Spleen (tissue), 11 donors: ENCODE results near the gene FAM13B. TPM values are rescaled to one million over a fixed set of nuclear protein-coding genes. Genes with fewer than 3 reads are reported as not detected.

Experiments used
- DNase-seq: peaks from one replicate; pipeline ENCODE4 v3.0.0-alpha.2; 2020
- H3K27ac ChIP-seq, 8 donors: fragments of 200-600 bp; sonication (generic) in 7 of 8; 1 replicate in 4 of 8; 2 replicates in 4 of 8; pipeline versions ENCODE4 v1.5.0 to v1.8.0; 2016 to 2021; ENCODE audit warnings: inconsistent platforms in 4 of 8, mild to moderate bottlenecking in 4 of 8, moderate library complexity in 1 of 8
- H3K27me3 ChIP-seq, 7 donors: fragments of 200-600 bp; sonication (generic) in 6 of 7; replicated peaks in 1 of 7; 1 replicate in 4 of 7; 2 replicates in 3 of 7; pipeline versions ENCODE4 v1.5.0 to v1.8.0; 2016 to 2021; ENCODE audit warnings: inconsistent platforms in 3 of 7, mild to moderate bottlenecking in 1 of 7
- H3K36me3 ChIP-seq, 6 donors: fragments of 200-600 bp; sonication (generic) in 5 of 6; 1 replicate in 4 of 6; 2 replicates in 2 of 6; pipeline versions ENCODE4 v1.5.0 to v1.8.0; 2016 to 2021; ENCODE audit warnings: inconsistent platforms in 2 of 6
- H3K4me1 ChIP-seq, 6 donors: fragments of 200-600 bp; sonication (generic) in 5 of 6; 1 replicate in 3 of 6; 2 replicates in 3 of 6; pipeline versions ENCODE4 v1.5.0 to v1.8.0; 2016 to 2021; ENCODE audit warnings: inconsistent platforms in 3 of 6
- H3K4me3 ChIP-seq, 8 donors: fragments of 200-600 bp; sonication (generic) in 7 of 8; 1 replicate in 4 of 8; 2 replicates in 4 of 8; pipeline versions ENCODE4 v1.5.0 to v1.8.0; 2016 to 2021; ENCODE audit warnings: inconsistent platforms in 4 of 8, mild to moderate bottlenecking in 4 of 8, moderate library complexity in 2 of 8
- H3K9me3 ChIP-seq, 8 donors: fragments of 200-600 bp; sonication (generic) in 7 of 8; 1 replicate in 4 of 8; 2 replicates in 4 of 8; pipeline versions ENCODE4 v1.5.0 to v1.8.0; 2016 to 2021; ENCODE audit warnings: inconsistent platforms in 4 of 8
- POLR2A ChIP-seq, 3 donors: fragments of 450-650 bp; IDR thresholded peaks; one replicate each; pipeline ENCODE4 v1.5.1; 2017; ENCODE audit warnings: antibody characterized with exemption in 3 of 3, mild to moderate bottlenecking in 1 of 3
- POLR2AphosphoS5 ChIP-seq, 3 donors: sonication (generic); formaldehyde crosslinking; IDR thresholded peaks; one replicate each; pipeline ENCODE4 v1.5.1; 2017; ENCODE audit warnings: antibody characterized with exemption in 3 of 3
- WGBS, 5 donors: extraction: QIAGEN DNeasy Blood & Tissue Kit in 3 of 5; methylation state at CpG; one replicate each; pipeline versions ENCODE4 v1.1.5 to v1.1.7; 2013 to 2018; 5-methylcytosine and 5-hydroxymethylcytosine counted together
- intact Hi-C: fragments of 100-400 bp; cut with DNase I; formaldehyde crosslinking; loops from one replicate; pipeline ENCODE4 v1.15.0; 2023; ENCODE audit warnings: low total_unique reads
- polyA plus RNA-seq, 3 donors: library from polyadenylated mRNA; stranded (reverse); fragments of 200-250 nt; gene quantifications; one replicate each; pipeline ENCODE4 v1.2.1, GENCODE V29; 2013
- total RNA-seq, 7 donors: library from RNA; depleted of rRNA in 3 of 7; stranded (reverse); fragments of >200 nt in 3 of 7; fragmentation: NEBNext Ultra II Directional in 4 of 7; extraction: Animal tissue kit (Norgen Biotek cat#: 25700) in 4 of 7; gene quantifications; one replicate each; pipeline versions ENCODE4 v1.1.0 to v1.2.1, GENCODE V29; 2016 to 2021
- TF ChIP-seq, protein P1 (sequence below), 11 experiments: fragments of 200-600 bp in 7 of 11; fragments of 450-650 bp in 4 of 11; sonication (generic) in 4 of 11; IDR thresholded peaks in 8 of 11; conservative IDR thresholded peaks in 3 of 11; 1 replicate in 7 of 11; 2 replicates in 4 of 11; pipeline versions ENCODE4 v1.4.0 to v1.8.0; 2016 to 2021; ENCODE audit warnings: antibody characterized with exemption in 11 of 11, inconsistent platforms in 4 of 11, mild to moderate bottlenecking in 1 of 11
- donor health status: healthy with polysubstance abuse.
- donor health status: DM: no; HTN: no; CAD: no; lungs with moderate emphysema.
- donor health status: DM: no; HTN: no; CAD: no.
- donor health status: Bipolar disorder and iron deficiency.
- donor health status: healthy.
- donor health status: DM: no; HTN: no; CAD: no.
- donor health status: DM: yes; HTN: yes; CAD: no.

The FAM13B gene
- total and polyA plus RNA-seq, 10 donors = 11.3 to 91.9 (median 66.4) TPM

DNA sequence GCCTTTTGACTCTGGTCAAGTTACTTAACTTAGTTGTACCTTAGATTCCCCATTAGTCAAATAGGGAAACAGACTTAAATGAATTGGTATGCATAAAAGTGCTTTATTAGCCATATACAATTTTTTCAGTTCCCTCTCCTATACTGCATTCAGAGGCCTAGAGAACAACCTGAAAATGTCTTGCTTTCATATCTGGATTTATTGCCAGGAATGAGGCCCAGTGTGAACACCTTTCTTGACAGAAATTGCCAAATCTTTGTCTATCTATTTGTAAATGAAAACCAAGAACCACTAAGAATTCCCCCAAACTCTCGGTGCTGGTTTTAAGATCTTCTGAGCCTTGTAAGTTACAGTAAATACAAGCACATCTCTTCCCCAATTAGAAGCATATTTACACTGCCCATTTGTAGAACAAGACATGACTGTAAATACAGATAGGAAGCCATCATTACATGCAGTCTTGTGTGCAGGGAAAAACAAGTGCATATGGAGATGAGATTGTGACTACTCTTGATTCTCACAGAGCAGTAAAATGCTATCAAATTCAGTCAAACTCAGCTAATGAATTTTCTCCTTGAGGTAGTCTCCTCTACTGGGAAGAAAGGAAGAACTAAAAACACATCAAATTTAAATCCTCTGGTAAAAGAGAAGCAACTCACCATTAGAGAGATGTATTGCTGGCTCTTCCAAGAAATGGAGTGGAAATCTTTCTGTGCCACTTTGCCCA, 5.2 kb upstream of the FAM13B start:
- no peak for DNase-seq
- Histone ChIP-seq H3K9me3 (no peaks in the 10 kb centered on the region), H3K4me3 (no peak overlapping the region), H3K36me3 (no peaks in the 10 kb centered on the region), H3K27me3 (no peaks in the 10 kb centered on the region), H3K4me1 (peaks cover 0 to 40% (median 19%) of the 10 kb centered on the region in 6 donors), H3K27ac (no peak overlapping the region)
- intact Hi-C loops = no loop called here
- 74 to 82% (median 80%) methylated on average over 1 of the region's 1 CpG for WGBS, 5 donors
- TF ChIP-seq POLR2AphosphoS5 (IDR thresholded peaks at IDR 0.05) (no peak), POLR2A (IDR thresholded peaks at IDR 0.05) (no peak)
- TF ChIP-seq, protein P1, sequence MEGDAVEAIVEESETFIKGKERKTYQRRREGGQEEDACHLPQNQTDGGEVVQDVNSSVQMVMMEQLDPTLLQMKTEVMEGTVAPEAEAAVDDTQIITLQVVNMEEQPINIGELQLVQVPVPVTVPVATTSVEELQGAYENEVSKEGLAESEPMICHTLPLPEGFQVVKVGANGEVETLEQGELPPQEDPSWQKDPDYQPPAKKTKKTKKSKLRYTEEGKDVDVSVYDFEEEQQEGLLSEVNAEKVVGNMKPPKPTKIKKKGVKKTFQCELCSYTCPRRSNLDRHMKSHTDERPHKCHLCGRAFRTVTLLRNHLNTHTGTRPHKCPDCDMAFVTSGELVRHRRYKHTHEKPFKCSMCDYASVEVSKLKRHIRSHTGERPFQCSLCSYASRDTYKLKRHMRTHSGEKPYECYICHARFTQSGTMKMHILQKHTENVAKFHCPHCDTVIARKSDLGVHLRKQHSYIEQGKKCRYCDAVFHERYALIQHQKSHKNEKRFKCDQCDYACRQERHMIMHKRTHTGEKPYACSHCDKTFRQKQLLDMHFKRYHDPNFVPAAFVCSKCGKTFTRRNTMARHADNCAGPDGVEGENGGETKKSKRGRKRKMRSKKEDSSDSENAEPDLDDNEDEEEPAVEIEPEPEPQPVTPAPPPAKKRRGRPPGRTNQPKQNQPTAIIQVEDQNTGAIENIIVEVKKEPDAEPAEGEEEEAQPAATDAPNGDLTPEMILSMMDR (IDR thresholded peaks at IDR 0.05 in 8 of 11, conservative IDR thresholded peaks at IDR 0.05 in 3 of 11) = no peak

DNA sequence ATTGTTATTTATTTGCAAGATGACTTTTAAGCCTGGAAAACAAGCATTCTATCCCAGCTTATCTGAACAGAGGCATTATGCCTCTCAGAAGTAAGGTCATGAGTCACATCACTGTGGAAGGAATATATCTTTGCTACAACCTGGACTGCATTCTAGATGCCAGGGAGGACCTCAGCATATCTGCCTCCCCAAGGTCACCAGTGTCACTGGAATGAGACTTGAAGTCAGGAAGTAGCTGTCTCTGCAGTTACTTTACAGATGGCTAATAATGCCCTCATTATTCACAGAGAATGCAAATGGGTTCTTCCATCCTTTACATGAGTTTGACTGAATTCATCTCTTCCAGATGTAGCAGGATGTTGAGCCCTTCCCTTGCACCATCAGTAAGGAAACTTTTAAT, 4.4 kb upstream of the FAM13B start:
- Histone ChIP-seq H3K27ac (no peak overlapping the region), H3K4me3 (no peak overlapping the region), H3K36me3 (no peaks in the 10 kb centered on the region), H3K9me3 (no peaks in the 10 kb centered on the region), H3K27me3 (no peaks in the 10 kb centered on the region), H3K4me1 (peaks cover 0 to 35% (median 18%) of the 10 kb centered on the region in 6 donors)
- intact Hi-C loops = no loop called here
- DNase-seq = no peak
- TF ChIP-seq POLR2A (IDR thresholded peaks at IDR 0.05) = no peak
- TF ChIP-seq POLR2AphosphoS5 (IDR thresholded peaks at IDR 0.05) = no peak
- TF ChIP-seq, protein P1 (IDR thresholded peaks at IDR 0.05 in 8 of 11, conservative IDR thresholded peaks at IDR 0.05 in 3 of 11) = no peak

DNA sequence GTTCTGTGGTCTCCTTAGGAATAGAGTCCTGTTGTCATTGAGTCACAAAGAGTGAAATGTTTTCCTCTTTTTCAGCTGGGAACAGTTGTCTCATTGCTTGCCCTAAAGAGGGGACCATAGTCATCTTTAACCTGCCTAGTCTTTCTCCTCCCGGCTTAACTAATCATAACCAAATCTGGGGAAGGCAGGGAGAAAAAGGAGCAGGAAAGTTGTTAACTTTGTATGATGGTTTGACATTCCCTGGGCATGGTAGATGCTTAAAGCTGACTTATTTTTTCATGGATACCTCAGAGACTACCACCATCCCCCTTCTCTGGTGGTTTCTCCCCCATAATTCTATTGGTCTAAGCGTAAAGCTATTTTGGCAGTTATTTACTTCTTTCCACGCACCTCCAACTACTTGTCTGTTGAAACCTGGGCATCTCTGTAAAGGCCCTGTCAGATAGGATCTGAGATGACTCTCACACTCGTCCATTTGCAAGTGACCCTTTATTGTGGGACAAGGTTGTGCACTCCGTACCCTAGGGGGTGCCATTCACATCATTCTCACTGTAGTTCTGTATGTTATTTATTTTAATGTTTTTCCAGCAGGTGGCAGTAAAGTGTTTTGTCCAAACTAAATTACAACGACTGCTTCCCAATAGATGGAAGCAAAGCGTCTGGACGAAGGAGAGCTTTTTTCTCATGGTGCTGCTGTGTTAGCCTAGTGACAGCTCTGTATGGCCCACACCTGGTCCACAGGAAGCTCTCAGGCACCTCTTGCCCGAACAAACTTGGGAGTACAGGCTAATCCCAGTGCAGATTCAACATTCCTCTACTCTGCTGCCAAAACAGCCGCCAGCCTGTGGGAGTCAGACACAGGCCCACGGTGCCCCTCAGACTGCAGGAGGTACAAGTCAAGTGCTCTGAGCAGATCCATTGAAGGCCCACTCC, 3.0 kb upstream of the FAM13B start:
- Histone ChIP-seq H3K27ac (peak overlapping the region in 2 of 8 donors; percentile 21 to 38), H3K4me1 (peaks cover 10 to 38% (median 28%) of the 10 kb centered on the region in 6 donors), H3K9me3 (no peaks in the 10 kb centered on the region), H3K4me3 (no peak overlapping the region), H3K36me3 (no peaks in the 10 kb centered on the region), H3K27me3 (no peaks in the 10 kb centered on the region)
- intact Hi-C loops = no loop called here
- TF ChIP-seq POLR2AphosphoS5 (IDR thresholded peaks at IDR 0.05) = no peak
- TF ChIP-seq, protein P1 (IDR thresholded peaks at IDR 0.05 in 8 of 11, conservative IDR thresholded peaks at IDR 0.05 in 3 of 11) = peak; percentile 69 to 92 (median 81)
- 27 to 35% (median 31%) methylated on average over 11 of the region's 11 CpGs for WGBS, 5 donors
- DNase-seq = no peak

DNA sequence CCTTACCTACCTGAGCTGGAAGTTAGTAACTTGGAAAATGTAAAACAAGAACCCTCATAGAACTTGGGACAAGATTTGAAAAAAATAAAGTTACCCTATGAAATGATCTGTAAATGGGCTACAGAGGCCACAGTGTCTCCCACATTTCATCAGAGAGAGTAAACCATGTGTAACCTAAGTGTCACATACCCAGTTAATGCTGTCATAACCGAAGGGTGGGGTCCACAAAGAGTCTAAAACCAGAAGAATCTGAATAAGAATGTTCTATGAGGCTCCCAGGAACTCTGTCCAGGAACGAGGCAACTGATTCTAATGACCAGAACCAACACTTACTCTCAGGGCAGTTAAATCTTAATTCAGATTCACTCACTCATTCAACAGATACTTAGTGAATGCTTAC, 1.0 kb upstream of the FAM13B start:
- peaks cover 28 to 58% (median 48%) of the 10 kb centered on the region in 6 donors for H3K4me1 ChIP-seq
- intact Hi-C loops = no loop called here
- peak overlapping the region; percentile 94 to 100 (median 100) for H3K27ac ChIP-seq

More for the DNA sequence above, 1.0 kb upstream of the FAM13B start:
- TF ChIP-seq POLR2A (IDR thresholded peaks at IDR 0.05) (no peak), POLR2AphosphoS5 (IDR thresholded peaks at IDR 0.05) (no peak)
- TF ChIP-seq, protein P1 (IDR thresholded peaks at IDR 0.05 in 8 of 11, conservative IDR thresholded peaks at IDR 0.05 in 3 of 11) = no peak
- Histone ChIP-seq H3K4me3 (peak overlapping the region in 2 of 8 donors; percentile 85 to 98), H3K36me3 (no peaks in the 10 kb centered on the region), H3K27me3 (no peaks in the 10 kb centered on the region), H3K9me3 (no peaks in the 10 kb centered on the region)
- 76 to 87% (median 83%) methylated on average over 2 of the region's 2 CpGs for WGBS, 5 donors
- DNase-seq = no peak
